GM18505 (cell line): ENCODE data around the gene FNIP2.
"Not testable (repeated sequence)": the region's sequence is repeated elsewhere in the genome, so short reads cannot be mapped to it uniquely, and the experiment has no call there.

Experiments
- ATAC-seq: cut with Tn5 transposase; IDR thresholded peaks from one replicate; pipeline ENCODE4 v1.9.1; 2021; ENCODE audit not compliant: unreplicated experiment
- POLR2A ChIP-seq: IDR thresholded peaks from 4 replicates; pipeline ENCODE4 v1.6.1; 2011; ENCODE audit warnings: borderline replicate concordance; ENCODE audit not compliant: insufficient read depth, insufficient read length; ENCODE audit errors: extremely low read depth

The FNIP2 gene

DNA sequence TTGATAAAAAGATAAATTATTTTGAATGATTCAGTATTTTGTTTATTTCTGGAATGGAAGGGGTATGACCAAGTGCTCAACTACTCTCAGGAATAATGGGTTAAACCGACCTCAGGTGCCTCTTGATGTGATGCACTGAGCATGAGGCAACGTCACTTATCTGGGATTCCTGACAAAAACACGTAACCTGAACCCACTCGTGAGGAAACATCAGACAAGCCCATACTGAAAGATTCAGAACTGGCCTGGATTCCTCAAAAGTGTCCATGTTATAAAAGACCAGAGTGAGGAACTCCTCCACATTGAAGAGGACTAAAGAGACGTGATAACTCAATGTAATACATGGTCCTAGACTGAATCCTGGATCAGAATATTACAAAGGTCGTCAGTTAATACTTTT, 144.0 kb downstream of the FNIP2 start:
- ATAC-seq: no peak
- TF ChIP-seq POLR2A: no peak

DNA sequence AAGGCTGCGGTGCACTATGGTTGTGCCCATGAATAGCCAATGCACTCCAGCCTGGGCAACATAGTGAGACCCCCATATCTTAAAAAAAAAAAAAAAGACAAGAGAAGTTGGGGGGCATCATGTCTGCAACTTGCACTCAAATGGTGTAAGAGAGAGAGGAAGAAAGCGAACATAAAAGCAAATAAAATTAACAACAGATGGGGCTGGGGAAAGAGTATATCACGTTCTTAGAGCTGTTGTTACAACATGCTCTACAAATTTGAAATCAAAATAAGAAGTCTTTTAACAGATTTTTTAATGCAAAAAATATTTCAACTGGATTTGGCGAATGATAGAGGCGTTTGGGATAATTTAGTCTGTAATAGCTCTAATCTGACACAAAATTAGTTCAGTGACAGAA, 144.9 kb downstream of the FNIP2 start:
- ATAC-seq: no peak
- TF ChIP-seq POLR2A: no peak

DNA sequence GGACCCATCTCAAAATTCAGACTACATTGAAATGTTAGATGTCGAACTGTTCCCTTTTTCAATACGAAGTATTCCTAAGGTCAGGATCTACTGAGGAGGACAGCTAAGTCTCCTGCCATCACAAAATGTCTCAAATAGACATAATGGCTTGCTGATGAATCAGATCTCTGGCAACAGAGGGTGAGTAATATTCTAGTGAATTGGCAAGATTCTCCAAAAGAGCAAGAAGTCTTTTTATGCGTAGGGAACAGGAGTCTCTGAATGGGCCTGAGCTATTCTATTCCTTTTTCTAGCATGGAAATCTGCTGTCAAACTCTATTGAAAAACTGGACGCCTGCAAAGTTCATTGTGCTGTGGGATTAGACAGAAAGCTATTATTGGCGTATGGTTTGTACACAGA, 145.4 kb downstream of the FNIP2 start:
- no peak for TF ChIP-seq POLR2A
- no peak for ATAC-seq

DNA sequence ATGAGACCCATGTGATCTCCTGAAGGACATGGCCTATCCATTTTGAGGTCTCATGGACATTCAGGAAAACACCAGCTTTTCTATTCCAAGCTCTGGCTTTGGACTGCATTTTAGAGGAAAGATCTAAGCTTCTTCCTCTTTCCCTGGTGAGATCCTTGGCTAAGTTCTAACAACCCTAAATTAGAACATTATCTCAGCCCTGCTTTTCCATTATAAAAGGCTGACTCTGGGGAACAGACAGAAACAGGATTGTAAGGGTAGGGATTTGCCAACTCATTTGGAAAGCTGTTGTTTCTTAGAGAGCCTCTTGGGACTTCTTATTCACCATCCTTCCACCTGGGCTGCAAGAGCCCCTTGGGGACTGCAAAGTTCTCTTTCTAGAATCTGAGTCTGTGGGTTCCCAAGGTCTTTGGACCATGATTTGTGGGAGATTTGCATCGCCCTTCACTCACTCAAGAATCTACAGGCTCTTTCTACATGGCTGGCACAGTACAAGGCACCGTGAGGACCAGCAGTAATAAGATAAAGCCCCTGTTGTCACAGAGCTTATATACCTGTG, 146.9 kb downstream of the FNIP2 start:
- no peak for TF ChIP-seq POLR2A
- ATAC-seq: no peak

DNA sequence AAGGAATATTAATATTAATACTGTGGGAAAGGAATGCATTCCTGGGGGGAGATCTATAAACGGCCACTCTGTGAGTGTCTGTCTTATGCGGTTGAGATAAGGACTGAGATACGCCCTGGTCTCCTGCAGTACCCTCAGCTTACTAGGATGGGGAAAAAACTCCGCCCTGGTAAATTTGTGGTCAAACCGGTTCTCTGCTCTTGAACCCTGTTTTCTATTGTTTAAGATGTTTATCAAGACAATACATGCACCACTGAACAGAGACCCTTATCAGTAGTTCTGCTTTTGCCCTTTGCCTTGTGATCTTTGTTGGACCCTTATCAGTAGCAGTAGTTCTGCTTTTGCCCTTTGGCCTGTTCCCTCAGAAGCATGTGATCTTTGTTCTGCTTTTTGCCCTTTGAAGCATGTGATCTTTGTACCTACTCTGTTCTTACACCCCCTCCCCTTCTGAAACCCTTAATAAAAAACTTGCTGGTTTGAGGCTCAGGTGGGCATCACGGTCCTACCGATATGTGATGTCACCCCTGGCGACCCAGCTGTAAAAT, 151.7 kb downstream of the FNIP2 start:
- not testable (repeated sequence) for ATAC-seq

DNA sequence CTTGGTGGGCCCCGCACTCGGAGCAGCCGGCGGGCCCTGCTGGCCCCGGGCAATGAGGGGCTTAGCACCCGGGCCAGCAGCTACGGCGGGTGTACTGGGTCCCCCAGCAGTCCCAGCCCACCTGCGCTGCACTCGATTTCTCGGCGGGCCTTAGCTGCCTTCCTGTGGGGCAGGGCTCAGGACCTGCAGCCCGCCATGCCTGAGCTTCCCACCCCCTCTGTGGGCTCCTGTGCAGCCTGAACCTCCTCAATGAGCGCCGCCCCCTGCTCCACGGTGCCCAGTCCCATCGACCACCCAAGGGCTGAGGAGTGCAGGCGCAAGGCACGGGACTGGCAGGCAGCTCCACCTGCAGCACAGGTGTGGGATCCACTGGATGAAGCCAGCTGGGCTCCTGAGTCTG, 158.9 kb downstream of the FNIP2 start:
- ATAC-seq: not testable (repeated sequence)

DNA sequence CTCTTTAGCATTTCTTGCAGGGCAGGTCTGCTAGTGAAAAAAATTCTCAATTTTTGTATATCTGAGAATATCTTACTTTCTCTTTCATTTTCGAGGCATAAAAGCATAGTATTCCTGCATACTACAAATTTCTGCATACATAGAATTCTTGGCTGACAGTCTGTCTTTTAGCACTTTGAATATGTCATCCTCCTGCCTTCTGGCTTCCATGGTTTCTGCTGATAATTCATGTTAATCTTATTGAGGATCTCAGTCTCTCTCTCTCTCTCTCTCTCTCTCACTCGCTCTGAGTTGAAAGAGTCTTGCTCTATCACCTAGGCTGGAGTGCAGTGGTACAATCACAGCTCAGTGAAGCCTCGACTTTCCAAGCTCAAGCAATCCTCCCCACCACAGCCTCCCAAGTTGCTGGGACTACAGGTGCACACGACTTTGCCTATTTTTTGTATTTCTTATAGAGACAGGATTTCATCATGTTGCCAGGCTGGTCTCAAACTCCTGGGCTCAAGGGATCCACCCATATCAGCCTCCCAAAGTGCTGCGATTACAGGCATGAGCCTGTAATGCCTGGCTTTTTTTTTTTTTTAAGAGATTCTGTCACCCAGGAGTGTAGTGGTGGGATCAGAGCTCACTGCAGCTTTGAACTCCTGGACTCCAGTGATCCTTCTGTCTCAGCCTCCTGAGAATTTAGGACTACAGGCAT, 161.3 kb downstream of the FNIP2 start:
- ATAC-seq: no peak
- TF ChIP-seq POLR2A: no peak

DNA sequence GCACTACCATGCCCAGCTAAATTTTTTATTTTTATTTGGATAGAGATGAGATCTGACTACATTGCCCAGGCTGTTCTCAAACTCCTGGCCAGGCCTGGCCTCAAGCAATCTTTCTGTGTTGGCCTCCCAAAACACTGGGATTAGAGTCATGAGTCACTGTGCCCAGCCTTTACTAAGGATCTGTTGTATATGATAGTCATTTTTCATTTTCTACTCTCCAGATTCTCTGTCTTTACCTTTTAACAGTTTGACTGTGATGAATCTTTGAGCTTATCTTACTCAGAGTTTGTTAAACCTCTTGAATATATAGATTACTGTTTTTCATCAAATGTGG, 161.8 kb downstream of the FNIP2 start:
- no peak for TF ChIP-seq POLR2A
- ATAC-seq: no peak

DNA sequence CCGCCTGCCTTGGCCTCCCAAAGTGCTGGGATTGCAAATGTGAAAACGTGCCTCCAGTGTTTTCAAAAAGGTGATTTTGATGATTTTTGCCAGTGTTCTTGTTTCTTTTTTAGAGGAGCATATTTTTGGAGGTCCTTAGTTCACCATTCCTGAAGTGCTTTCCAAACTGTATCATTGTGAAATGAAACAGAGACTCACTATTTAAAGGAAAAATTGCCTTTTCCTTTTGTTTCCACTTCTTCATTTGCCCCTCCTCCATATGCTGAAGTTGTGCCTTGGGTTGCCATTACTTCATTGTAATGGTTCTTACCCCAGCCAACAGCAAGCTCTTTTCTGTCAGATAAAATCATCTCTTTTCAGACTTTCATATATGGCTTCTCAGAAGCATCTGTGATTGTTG, 164.4 kb downstream of the FNIP2 start:
- TF ChIP-seq POLR2A: no peak
- ATAC-seq: no peak

DNA sequence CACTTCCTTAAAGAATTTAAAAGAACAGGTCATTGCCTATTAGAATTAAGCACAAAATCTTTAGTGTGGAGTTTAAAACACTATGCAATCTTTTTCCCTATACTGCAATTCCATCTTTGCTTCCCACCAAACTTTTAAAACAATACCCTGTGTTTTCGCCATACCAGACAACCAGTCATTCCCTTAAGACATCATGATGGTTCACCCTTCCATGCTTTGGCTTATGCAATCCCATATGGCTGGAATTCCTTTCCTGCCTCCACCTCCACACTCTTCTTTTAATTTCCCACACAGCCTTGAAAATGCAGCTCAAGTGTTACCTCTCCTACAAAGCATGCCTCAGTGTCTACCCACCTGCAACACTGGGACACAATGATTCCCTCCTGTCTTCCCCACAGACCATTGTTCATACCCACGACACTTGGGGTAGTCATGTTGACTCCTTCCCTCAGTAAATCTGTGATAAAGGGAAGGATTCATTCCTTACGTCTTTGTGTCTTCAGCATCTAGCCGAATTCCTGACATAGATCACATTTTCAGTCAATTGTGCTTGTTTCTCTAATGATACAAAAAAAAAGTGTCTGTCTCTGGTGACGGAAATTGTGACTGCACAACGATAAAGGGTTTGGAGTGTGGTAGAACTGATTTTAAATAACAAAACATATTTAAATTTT, 166.3 kb downstream of the FNIP2 start:
- TF ChIP-seq POLR2A: no peak
- no peak for ATAC-seq

DNA sequence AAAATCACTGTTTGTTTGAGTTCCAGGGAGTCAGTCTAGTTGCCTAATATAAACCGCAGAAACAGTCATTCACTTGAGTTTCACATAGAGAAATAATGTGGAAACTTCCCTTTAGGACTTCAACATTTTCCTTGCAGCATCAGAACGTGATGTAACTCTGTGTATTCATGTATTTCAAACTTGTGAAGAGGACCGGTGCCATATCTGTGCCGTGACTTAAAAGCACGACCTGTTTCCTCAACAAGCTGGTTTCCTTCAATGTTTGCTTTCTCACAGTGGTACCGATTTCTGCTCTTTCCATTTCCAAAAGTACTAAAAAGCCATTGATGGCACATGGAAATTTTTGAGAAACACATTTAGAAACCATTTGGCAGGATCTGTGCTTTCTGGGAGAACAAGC, 167.4 kb downstream of the FNIP2 start:
- ATAC-seq: no peak
- TF ChIP-seq POLR2A: no peak

DNA sequence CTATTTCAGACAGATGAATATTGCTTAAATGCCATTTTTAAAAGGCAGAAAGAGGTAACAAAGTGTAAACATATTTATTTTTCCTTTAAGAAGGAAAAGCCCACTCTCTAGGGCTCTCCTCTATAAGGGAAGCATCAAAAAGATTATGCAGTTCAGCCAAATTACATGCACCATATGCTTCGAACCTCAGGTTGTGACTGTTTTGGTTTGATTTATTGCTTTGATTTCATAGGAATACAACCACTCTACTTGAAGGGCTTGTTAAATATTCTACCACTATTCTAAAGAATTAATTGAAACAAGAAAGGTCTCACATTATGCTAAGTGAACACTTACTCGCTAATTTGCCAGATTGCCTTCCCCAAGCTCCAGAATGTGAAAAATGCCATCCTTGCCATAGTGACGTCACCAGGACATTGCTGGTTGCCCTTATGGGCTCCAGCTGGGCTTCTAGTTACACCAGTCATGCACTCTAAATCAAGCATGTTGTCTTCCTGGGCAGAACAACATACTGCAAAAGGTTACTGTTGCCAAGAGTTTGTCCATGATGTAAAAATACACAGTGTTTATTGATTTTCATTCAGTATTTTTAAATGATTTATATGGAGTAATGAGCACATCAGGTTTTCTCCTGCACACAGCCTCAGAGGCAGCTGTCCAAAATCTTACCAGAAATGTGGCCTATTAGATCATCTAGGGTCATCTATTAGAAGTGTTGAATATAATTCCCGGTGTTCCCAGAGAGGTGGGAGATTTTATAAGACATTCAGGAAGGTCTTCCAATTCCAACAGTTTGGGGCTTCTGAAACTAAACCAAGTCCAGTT, 169.6 kb downstream of the FNIP2 start:
- no peak for TF ChIP-seq POLR2A
- ATAC-seq: no peak

DNA sequence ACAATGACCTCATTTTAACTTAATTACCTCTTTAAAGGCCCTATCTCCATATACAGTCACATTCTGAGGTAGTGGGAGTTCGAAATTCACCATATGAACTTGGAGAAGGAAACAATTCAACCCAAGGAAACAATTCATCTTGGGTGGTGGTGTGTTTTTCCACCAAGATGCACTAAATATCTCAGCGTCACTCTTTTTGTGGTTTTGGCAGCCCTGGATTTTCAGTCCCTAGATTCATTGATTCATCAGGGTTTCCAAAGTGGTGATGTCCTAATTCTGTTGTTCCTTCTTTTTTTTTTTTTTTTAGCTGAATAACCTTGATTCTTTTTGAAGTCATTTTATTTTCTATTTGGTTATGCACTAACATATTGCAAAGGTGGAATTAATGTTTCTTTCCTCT, 171.4 kb downstream of the FNIP2 start:
- ATAC-seq: no peak
- no peak for TF ChIP-seq POLR2A

DNA sequence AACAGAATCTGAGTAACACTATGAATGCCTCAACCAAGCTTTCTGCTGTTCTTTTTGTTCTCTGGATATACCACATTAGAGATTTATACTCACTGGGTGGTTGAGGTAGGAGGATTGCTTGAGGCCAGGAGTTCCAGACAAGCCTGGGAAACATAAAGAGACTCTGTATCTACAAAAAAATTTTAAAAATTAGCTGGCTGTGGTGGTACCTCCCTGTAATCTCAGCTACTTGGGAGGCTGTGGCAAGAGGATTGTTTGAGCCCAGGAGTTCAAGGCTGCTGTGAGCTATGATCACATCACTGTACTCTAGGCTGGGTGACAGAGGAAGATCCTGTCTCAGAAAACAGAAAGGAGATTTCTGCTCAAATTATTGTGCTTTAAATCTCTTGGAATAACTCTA, 172.5 kb downstream of the FNIP2 start:
- no peak for TF ChIP-seq POLR2A
- no peak for ATAC-seq
